ENCODE measurements around the gene NPC1.

The NPC1 gene

DNA sequence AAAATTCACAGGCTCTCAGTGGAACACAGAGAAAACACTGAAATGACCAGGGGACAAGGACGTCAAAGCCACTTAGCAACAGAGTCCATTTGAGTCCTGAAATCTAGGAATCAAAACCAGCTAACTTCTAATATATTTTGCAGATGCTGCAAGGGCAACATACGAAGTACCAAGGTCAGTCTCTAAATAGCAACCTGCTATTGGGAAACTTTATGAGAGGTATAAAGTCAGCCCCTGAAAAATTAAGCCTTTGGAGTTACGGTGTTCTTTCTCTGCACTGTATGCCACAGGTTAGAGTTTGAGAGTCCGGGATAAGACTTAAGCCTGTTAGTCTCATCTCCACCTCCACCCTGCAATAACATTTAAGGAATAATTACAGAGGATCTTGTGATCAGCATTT lies 13.3 kb downstream of the NPC1 start:
- in situ Hi-C loops (cut with MboI; ENCODE audit: low sequenced_read_pairs, unreplicated experiment): no loop called here
- TF ChIP-seq, protein P1, sequence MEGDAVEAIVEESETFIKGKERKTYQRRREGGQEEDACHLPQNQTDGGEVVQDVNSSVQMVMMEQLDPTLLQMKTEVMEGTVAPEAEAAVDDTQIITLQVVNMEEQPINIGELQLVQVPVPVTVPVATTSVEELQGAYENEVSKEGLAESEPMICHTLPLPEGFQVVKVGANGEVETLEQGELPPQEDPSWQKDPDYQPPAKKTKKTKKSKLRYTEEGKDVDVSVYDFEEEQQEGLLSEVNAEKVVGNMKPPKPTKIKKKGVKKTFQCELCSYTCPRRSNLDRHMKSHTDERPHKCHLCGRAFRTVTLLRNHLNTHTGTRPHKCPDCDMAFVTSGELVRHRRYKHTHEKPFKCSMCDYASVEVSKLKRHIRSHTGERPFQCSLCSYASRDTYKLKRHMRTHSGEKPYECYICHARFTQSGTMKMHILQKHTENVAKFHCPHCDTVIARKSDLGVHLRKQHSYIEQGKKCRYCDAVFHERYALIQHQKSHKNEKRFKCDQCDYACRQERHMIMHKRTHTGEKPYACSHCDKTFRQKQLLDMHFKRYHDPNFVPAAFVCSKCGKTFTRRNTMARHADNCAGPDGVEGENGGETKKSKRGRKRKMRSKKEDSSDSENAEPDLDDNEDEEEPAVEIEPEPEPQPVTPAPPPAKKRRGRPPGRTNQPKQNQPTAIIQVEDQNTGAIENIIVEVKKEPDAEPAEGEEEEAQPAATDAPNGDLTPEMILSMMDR (IDR thresholded peaks at IDR 0.05; ENCODE audit: borderline replicate concordance, control extremely low read depth, extremely low read depth, insufficient read depth, missing control alignments): no peak
- DNase-seq (ENCODE audit: low spot score): no peak

DNA sequence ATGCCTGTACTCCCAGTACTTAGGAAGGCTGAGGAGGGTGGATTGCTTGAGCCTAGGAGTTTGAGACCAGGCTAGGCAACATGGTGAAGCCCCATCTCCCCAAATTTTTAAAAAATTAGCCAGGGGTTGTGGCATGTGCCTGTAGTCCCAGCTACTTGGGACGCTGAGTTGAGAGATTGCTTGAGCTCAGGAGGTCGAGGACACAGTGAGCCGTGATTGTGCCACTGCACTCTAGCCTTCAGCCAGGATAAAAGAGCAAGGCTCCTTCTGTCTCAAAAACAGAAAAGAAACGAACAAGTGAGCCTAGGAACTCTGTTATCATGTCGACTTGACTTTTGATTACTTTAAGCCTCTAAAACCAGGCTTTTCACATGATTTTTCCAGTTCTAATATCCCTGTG lies 13.7 kb downstream of the NPC1 start:
- no peak for DNase-seq (ENCODE audit: low spot score)
- in situ Hi-C loops (cut with MboI; ENCODE audit: low sequenced_read_pairs, unreplicated experiment): no loop called here
- TF ChIP-seq, protein P1 (IDR thresholded peaks at IDR 0.05; ENCODE audit: borderline replicate concordance, control extremely low read depth, extremely low read depth, insufficient read depth, missing control alignments): no peak

DNA sequence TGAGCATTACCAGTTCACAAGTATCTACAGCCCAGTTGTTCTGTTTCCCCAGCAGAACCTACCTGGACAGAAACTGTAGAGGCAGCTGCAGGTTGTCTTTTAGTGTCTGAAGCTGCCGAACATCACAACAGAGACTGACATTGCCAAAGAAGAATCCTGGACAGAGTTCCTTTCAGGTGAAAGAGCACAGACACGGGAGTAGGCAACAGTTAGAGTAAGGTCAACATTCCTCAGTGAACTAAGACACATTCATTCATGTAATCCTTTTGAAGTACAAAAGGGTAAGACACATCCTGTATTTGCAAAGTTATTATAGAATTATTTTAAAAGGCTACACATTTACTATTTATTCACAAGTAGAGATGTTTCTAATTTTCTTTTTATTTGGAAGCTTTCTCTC lies 14.3 kb downstream of the NPC1 start:
- in situ Hi-C loops (cut with MboI; ENCODE audit: low sequenced_read_pairs, unreplicated experiment): no loop called here
- TF ChIP-seq, protein P1 (IDR thresholded peaks at IDR 0.05; ENCODE audit: borderline replicate concordance, control extremely low read depth, extremely low read depth, insufficient read depth, missing control alignments): no peak
- DNase-seq (ENCODE audit: low spot score): no peak

DNA sequence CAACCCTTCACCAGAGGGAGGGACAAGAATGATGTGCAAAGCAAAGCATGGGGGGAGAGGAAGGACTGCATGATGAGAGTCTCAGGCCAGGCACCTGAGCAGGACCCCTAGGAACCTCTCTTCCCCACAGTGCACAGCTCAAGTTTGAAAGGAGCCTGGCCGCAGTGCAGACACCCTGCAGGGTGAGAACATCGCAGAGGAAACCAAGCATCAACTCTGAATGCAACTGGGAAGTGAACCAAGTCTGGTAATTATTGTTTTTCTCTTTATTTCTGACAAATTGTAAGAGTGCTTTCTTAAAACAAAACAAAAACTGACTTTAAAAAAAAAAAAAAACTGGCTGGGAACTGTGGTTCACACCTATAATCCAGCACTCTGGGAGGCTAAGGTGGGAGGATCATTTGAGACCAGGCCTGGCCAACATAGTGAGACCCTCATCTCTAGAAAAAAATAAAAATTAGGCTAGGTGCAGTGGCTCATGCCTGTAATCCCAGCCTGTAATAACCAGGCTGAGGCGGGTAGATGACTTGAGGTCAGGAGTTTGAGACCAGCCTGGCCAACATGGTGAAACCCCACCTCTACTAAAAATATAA lies 15.3 kb downstream of the NPC1 start:
- TF ChIP-seq, protein P1 (IDR thresholded peaks at IDR 0.05; ENCODE audit: borderline replicate concordance, control extremely low read depth, extremely low read depth, insufficient read depth, missing control alignments): no peak
- in situ Hi-C loops (cut with MboI; ENCODE audit: low sequenced_read_pairs, unreplicated experiment): no loop called here
- DNase-seq (ENCODE audit: low spot score): no peak

DNA sequence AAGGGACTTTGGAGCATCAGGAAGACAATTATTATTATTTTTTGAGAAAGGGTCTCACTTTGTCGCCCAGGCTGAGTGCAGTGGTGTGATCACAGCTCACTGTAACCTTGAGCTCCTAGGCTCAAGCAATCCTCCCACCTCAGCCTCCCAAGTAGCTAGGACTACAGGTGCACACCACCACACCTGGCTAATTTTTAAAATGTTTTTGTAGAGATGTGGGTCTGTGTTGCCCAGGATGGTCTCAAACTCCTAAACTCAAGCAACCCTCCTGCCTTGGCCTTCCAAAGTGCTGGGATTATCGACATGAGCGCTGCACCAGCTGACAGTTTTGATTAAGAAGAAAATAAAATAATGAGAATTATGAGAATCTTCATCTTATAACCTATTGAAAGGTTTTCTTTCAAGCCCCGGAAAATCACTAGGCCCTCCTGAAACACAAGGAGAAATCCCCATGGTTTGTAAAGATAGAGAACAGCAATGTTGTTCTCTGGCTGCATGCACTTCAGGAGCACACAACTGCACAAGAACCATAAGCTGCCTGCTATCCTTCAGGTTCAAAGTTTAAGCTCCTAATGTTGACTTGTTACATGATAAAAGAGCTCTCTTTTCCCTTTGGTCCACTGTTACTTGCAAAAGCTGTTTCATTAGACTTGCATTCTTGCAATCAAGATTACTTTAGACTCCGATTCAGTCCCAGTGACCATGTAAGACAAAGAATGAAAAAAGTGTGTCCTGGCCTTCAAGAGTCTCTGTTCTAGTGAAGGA lies 16.8 kb downstream of the NPC1 start:
- in situ Hi-C loops (cut with MboI; ENCODE audit: low sequenced_read_pairs, unreplicated experiment): no loop called here
- TF ChIP-seq, protein P1 (IDR thresholded peaks at IDR 0.05; ENCODE audit: borderline replicate concordance, control extremely low read depth, extremely low read depth, insufficient read depth, missing control alignments): no peak
- DNase-seq (ENCODE audit: low spot score): no peak

DNA sequence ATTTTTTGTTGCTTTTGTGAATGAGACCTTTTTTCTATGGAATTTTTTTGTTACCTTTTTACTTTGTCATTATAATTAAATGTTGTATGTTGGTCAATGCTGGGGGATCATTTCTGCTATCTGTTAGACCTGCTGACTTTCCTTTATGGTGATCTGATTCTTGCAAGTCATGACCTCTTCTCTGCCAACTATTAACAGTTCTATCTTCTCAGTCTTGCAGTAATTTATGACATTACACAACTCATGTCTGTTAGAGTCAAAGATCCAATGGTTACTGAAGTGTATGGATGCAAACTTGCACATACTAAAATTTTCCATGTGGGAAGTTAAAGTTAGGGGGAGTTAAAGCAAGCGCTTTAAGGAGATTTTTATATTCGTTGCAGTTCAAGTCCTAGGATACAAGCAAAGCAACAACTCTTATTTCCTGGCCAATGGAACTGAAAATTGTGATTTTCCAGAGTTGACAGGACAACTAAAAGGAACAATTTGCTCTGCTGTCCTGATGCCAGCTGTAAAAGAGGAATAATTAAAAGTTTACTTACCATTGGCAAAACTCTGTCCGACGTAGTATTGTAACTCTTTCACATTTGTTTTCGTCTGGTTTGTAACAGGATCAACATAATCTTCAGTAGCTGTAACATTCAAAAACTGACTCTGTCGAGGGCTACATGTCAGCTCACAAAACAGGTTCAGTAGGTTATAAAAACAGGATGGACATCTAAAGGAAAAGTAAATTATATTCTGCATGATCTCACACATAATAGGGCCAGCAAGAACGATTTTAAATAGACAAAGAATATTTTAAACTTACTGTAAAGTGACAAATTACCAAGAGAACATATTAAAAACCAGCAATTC lies 17.8 kb downstream of the NPC1 start:
- DNase-seq (ENCODE audit: low spot score): no peak
- TF ChIP-seq, protein P1 (IDR thresholded peaks at IDR 0.05; ENCODE audit: borderline replicate concordance, control extremely low read depth, extremely low read depth, insufficient read depth, missing control alignments): no peak
- in situ Hi-C loops (cut with MboI; ENCODE audit: low sequenced_read_pairs, unreplicated experiment): no loop called here

Measured in GM13976 (cell line).